Measurements from ENCODE around the gene PLPPR5.

PLPPR5 gene

DNA sequence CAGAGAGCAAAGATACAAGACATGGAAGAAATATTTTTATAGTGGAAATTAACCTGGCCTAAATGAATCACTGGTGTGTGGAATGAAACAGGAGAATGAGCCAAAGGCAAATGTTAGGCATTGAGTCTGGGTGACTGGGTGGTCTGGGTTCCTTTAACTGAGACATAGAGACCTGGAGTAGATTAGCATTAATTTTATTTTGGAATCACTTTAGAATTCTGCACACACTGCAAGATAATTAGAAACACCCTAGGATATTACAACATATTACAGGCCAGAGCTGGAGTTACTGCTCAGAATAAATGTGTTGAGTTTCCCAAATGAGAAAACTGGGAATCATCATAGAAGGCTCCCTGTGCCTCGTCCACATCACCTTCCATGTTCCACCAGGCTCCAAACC lies 85.5 kb downstream of the PLPPR5 start:
- H3K9me3 ChIP-seq (ENCODE audit: control insufficient read depth, insufficient read depth, low read depth, low read length), result no peaks in the 10 kb centered on the region
- H3K4me1 ChIP-seq (ENCODE audit: control insufficient read depth, insufficient read depth, low read length), result peaks cover 8% of the 10 kb centered on the region; the same call in 1 of the 2 replicates
- no peaks in the 10 kb centered on the region for H3K36me3 ChIP-seq (ENCODE audit: control insufficient read depth, insufficient read depth, low read length)
- no peak overlapping the region for H3K27ac ChIP-seq (ENCODE audit: low read depth, low read length)
- no peak overlapping the region for H3K9ac ChIP-seq (ENCODE audit: low read length)
- no peak overlapping the region for H3K4me3 ChIP-seq (ENCODE audit: low read depth, low read length)
- H3K27me3 ChIP-seq (ENCODE audit: control insufficient read depth, insufficient read depth, low read length), result no peaks in the 10 kb centered on the region

DNA sequence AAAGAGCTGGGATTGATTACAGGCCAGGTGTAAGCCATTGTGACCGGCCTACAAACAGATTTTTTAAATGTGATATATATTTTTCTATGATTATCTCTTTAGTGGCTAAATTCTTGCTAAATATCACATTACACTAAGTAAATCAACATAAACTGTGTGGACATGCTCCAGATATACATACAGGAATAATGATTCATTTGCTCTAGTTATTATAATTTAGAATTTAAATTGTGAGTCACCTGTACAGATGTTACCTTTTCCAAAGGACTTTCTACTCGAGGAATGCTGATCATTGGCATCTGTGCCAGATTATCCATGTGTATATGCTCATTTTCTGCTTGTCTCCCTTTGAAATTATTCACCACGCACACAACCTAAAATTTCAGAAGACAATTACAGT lies 90.1 kb downstream of the PLPPR5 start:
- Histone ChIP-seq H3K9ac (ENCODE audit: low read length) (no peak overlapping the region), H3K36me3 (ENCODE audit: control insufficient read depth, insufficient read depth, low read length) (no peaks in the 10 kb centered on the region), H3K4me1 (ENCODE audit: control insufficient read depth, insufficient read depth, low read length) (no peaks in the 10 kb centered on the region), H3K27me3 (ENCODE audit: control insufficient read depth, insufficient read depth, low read length) (no peaks in the 10 kb centered on the region), H3K27ac (ENCODE audit: low read depth, low read length) (no peak overlapping the region), H3K9me3 (ENCODE audit: control insufficient read depth, insufficient read depth, low read depth, low read length) (no peaks in the 10 kb centered on the region), H3K4me3 (ENCODE audit: low read depth, low read length) (no peak overlapping the region)

DNA sequence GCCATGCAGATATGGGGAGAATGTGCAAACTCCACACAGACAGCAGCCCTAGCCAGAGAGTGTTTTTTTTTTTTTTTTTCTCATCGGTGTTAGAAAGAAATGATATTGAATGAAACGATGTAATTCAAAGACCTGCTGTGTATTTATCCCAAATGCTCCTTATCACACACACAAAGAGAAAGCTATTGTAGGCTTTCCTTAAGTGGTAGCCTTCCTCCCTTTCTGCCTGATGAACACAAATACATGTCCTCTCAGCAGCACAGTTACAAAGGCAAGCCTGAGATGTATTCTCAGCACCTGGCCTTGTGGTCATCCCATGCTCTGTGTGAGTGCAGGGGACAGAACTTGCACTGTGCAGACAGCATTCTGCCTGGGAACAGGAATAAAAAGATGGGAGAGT lies 93.8 kb downstream of the PLPPR5 start:
- no peak overlapping the region for H3K4me3 ChIP-seq (ENCODE audit: low read depth, low read length)
- no peaks in the 10 kb centered on the region for H3K27me3 ChIP-seq (ENCODE audit: control insufficient read depth, insufficient read depth, low read length)
- no peak overlapping the region for H3K27ac ChIP-seq (ENCODE audit: low read depth, low read length)
- H3K36me3 ChIP-seq (ENCODE audit: control insufficient read depth, insufficient read depth, low read length), result no peaks in the 10 kb centered on the region
- H3K9ac ChIP-seq (ENCODE audit: low read length), result no peak overlapping the region
- no peaks in the 10 kb centered on the region for H3K4me1 ChIP-seq (ENCODE audit: control insufficient read depth, insufficient read depth, low read length)
- no peaks in the 10 kb centered on the region for H3K9me3 ChIP-seq (ENCODE audit: control insufficient read depth, insufficient read depth, low read depth, low read length)

DNA sequence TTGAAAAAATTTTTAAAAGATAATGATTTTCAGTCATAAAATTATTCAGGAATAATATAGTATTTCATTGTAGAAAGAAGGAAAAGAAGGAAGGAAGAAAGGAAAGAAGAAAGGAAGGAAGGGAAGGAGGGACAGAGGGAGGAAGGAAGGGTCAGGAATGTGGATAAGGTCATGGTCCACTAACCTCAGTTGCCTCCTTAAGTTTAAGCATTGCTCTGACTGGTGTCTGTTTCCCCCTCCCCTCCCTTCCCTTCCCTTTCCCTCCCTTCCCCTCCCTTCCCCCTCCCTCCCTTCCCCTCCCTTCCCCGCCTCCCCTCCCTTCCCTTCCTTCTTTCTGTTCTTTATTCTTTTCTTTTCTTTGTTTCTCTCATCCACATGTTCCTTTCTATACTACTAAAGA lies 95.7 kb downstream of the PLPPR5 start:
- no peak overlapping the region for H3K4me3 ChIP-seq (ENCODE audit: low read depth, low read length)
- H3K4me1 ChIP-seq (ENCODE audit: control insufficient read depth, insufficient read depth, low read length), result no peaks in the 10 kb centered on the region
- H3K9ac ChIP-seq (ENCODE audit: low read length), result no peak overlapping the region
- no peak overlapping the region for H3K27ac ChIP-seq (ENCODE audit: low read depth, low read length)
- no peaks in the 10 kb centered on the region for H3K9me3 ChIP-seq (ENCODE audit: control insufficient read depth, insufficient read depth, low read depth, low read length)
- no peaks in the 10 kb centered on the region for H3K27me3 ChIP-seq (ENCODE audit: control insufficient read depth, insufficient read depth, low read length)
- no peaks in the 10 kb centered on the region for H3K36me3 ChIP-seq (ENCODE audit: control insufficient read depth, insufficient read depth, low read length)

DNA sequence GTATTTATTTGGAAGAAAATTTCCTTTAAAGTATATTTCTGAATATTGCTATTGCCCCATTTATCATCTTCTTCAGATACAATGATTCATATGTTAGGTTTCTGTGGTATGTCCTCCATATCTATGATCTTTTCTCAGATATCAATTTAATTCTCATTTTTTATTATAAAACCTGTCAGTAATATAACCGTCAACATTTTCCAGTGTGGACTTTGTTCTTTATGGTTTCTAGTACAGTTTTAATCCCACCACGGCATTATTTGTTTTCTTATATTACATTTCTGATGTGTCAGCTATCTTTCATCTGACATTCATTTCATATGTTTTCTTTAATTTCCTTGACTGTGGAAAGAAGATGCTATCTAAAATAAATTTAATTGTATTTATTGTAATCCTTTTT lies 97.9 kb downstream of the PLPPR5 start:
- H3K4me1 ChIP-seq (ENCODE audit: control insufficient read depth, insufficient read depth, low read length), result no peaks in the 10 kb centered on the region
- H3K9me3 ChIP-seq (ENCODE audit: control insufficient read depth, insufficient read depth, low read depth, low read length), result no peaks in the 10 kb centered on the region
- no peaks in the 10 kb centered on the region for H3K27me3 ChIP-seq (ENCODE audit: control insufficient read depth, insufficient read depth, low read length)
- H3K9ac ChIP-seq (ENCODE audit: low read length), result no peak overlapping the region
- no peak overlapping the region for H3K4me3 ChIP-seq (ENCODE audit: low read depth, low read length)
- no peaks in the 10 kb centered on the region for H3K36me3 ChIP-seq (ENCODE audit: control insufficient read depth, insufficient read depth, low read length)
- no peak overlapping the region for H3K27ac ChIP-seq (ENCODE audit: low read depth, low read length)

DNA sequence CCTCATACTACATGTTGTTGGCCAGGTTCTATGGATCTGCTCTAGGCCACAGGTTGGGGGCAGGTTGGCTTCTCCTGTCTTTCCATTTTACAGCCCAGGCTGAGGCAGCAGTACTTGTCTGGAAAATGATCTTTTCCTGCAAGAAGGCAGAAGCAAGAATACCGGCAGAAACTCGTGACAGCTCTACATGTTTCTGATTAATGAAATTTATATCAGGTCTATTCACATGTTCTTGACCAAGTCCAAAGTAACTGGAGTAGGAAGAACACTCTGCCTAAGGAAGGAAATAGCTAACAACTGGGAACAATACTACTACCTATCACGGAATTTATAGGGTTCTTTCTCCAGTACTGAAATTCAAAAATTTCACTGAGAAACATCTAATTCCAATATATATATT lies 98.3 kb downstream of the PLPPR5 start:
- H3K27ac ChIP-seq (ENCODE audit: low read depth, low read length), result no peak overlapping the region
- H3K9me3 ChIP-seq (ENCODE audit: control insufficient read depth, insufficient read depth, low read depth, low read length), result no peaks in the 10 kb centered on the region
- no peak overlapping the region for H3K4me3 ChIP-seq (ENCODE audit: low read depth, low read length)
- H3K27me3 ChIP-seq (ENCODE audit: control insufficient read depth, insufficient read depth, low read length), result no peaks in the 10 kb centered on the region
- H3K4me1 ChIP-seq (ENCODE audit: control insufficient read depth, insufficient read depth, low read length), result no peaks in the 10 kb centered on the region
- no peaks in the 10 kb centered on the region for H3K36me3 ChIP-seq (ENCODE audit: control insufficient read depth, insufficient read depth, low read length)
- no peak overlapping the region for H3K9ac ChIP-seq (ENCODE audit: low read length)

DNA sequence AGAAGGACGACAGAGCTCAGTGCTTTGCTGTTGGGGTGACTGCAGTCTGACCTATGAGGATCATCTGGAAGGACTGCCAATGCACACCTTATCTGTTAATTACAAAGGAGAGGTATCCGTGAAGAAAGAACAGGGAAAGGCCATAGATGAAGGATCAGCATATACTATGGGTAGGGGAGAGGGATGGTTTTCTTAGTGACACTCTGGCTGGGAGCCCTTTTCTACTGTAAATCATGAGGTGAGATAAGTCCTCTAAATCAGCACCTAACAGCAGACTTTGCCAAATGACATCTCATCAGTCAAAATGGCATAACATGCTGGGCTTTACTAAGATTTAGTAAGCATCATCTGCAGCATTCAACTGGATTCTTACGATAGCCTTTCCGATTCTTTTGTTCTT lies 100.0 kb downstream of the PLPPR5 start:
- H3K36me3 ChIP-seq (ENCODE audit: control insufficient read depth, insufficient read depth, low read length), result no peaks in the 10 kb centered on the region
- H3K27ac ChIP-seq (ENCODE audit: low read depth, low read length), result no peak overlapping the region
- no peaks in the 10 kb centered on the region for H3K27me3 ChIP-seq (ENCODE audit: control insufficient read depth, insufficient read depth, low read length)
- H3K4me1 ChIP-seq (ENCODE audit: control insufficient read depth, insufficient read depth, low read length), result no peaks in the 10 kb centered on the region
- H3K9ac ChIP-seq (ENCODE audit: low read length), result no peak overlapping the region
- H3K9me3 ChIP-seq (ENCODE audit: control insufficient read depth, insufficient read depth, low read depth, low read length), result no peaks in the 10 kb centered on the region
- H3K4me3 ChIP-seq (ENCODE audit: low read depth, low read length), result no peak overlapping the region

DNA sequence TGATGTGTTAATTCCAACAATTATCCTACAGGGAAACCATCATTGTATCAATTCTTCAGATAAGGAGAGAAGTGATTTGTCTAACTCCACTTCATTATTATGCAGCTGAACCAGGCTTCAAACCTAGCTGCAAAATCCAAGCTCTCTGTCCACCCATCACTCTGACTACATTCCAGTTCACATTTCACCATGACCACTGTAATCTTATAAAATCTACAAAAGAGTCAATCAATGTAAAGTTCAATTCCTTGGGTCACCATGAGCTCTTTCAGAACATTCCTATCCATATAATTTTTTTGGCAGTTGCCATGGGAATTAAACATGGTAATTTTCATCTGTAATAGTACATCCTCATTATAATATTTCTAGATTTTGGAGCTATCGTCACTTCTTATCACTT lies 100.9 kb downstream of the PLPPR5 start:
- no peaks in the 10 kb centered on the region for H3K27me3 ChIP-seq (ENCODE audit: control insufficient read depth, insufficient read depth, low read length)
- no peaks in the 10 kb centered on the region for H3K4me1 ChIP-seq (ENCODE audit: control insufficient read depth, insufficient read depth, low read length)
- no peak overlapping the region for H3K4me3 ChIP-seq (ENCODE audit: low read depth, low read length)
- H3K36me3 ChIP-seq (ENCODE audit: control insufficient read depth, insufficient read depth, low read length), result no peaks in the 10 kb centered on the region
- no peak overlapping the region for H3K9ac ChIP-seq (ENCODE audit: low read length)
- H3K27ac ChIP-seq (ENCODE audit: low read depth, low read length), result no peak overlapping the region
- H3K9me3 ChIP-seq (ENCODE audit: control insufficient read depth, insufficient read depth, low read depth, low read length), result no peaks in the 10 kb centered on the region

DNA sequence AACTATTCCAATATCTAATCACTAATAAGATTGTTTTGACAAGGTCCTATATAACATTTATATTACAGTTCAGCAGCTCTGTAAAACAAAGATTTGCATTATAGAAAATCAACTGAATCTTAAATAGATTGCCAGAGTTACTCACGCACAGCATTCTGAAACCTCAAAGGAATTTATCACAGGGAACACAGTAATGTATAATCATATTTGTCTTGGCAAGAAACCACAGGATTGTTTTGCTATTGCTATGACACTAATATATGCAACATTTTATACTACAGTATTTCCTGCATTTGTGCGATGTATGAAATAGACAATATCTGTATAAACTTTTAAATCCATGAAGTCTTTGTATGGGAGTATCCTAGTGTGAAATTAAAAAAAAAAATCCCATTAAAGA lies 101.4 kb downstream of the PLPPR5 start:
- Histone ChIP-seq H3K27me3 (ENCODE audit: control insufficient read depth, insufficient read depth, low read length) (no peaks in the 10 kb centered on the region), H3K27ac (ENCODE audit: low read depth, low read length) (no peak overlapping the region), H3K4me1 (ENCODE audit: control insufficient read depth, insufficient read depth, low read length) (no peaks in the 10 kb centered on the region), H3K9ac (ENCODE audit: low read length) (no peak overlapping the region), H3K4me3 (ENCODE audit: low read depth, low read length) (no peak overlapping the region), H3K9me3 (ENCODE audit: control insufficient read depth, insufficient read depth, low read depth, low read length) (no peaks in the 10 kb centered on the region), H3K36me3 (ENCODE audit: control insufficient read depth, insufficient read depth, low read length) (no peaks in the 10 kb centered on the region)

DNA sequence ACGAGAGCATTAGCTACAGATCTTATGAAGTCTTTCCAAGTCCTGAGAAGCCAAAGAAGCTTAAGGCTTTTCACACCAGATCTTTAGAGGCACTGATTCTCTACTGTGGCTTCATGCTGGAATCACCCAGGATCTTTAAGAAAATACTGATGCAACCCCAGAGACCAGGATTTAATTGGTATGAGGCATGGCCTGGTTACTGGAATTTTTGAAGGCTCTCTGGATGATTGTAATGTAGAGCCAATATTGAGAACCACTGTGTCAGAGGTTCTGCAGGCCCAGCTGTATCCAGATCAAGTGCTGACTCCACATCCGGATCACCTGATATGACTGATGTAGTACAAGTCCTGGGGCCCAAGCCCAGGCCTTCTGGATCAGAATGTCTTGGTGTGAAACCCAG lies 105.7 kb downstream of the PLPPR5 start:
- H3K9ac ChIP-seq (ENCODE audit: low read length), result no peak overlapping the region
- H3K27ac ChIP-seq (ENCODE audit: low read depth, low read length), result no peak overlapping the region
- H3K4me1 ChIP-seq (ENCODE audit: control insufficient read depth, insufficient read depth, low read length), result no peaks in the 10 kb centered on the region
- no peaks in the 10 kb centered on the region for H3K36me3 ChIP-seq (ENCODE audit: control insufficient read depth, insufficient read depth, low read length)
- H3K9me3 ChIP-seq (ENCODE audit: control insufficient read depth, insufficient read depth, low read depth, low read length), result no peaks in the 10 kb centered on the region
- H3K4me3 ChIP-seq (ENCODE audit: low read depth, low read length), result no peak overlapping the region
- no peaks in the 10 kb centered on the region for H3K27me3 ChIP-seq (ENCODE audit: control insufficient read depth, insufficient read depth, low read length)

DNA sequence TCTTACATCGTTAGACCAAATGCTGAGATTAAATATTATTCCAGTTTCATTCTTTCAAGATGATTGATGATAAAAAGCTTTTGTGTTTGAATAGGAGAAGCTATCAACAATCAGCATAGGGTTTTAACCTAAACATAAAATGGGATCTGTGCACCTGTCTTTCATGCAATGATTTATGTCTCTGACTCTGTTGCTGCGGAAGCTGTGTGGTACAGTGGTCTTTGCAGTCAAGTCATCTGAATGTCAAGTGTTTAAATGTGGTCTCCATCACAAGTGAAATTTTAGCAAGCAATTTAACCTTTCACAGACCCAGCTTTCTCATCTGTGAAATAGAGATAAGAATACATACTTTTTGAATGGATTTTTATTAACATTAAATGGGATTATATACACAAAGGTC lies 107.2 kb downstream of the PLPPR5 start:
- Histone ChIP-seq H3K4me3 (ENCODE audit: low read depth, low read length) (no peak overlapping the region), H3K27ac (ENCODE audit: low read depth, low read length) (no peak overlapping the region), H3K36me3 (ENCODE audit: control insufficient read depth, insufficient read depth, low read length) (no peaks in the 10 kb centered on the region), H3K4me1 (ENCODE audit: control insufficient read depth, insufficient read depth, low read length) (no peaks in the 10 kb centered on the region), H3K27me3 (ENCODE audit: control insufficient read depth, insufficient read depth, low read length) (no peaks in the 10 kb centered on the region), H3K9me3 (ENCODE audit: control insufficient read depth, insufficient read depth, low read depth, low read length) (no peaks in the 10 kb centered on the region), H3K9ac (ENCODE audit: low read length) (no peak overlapping the region)

DNA sequence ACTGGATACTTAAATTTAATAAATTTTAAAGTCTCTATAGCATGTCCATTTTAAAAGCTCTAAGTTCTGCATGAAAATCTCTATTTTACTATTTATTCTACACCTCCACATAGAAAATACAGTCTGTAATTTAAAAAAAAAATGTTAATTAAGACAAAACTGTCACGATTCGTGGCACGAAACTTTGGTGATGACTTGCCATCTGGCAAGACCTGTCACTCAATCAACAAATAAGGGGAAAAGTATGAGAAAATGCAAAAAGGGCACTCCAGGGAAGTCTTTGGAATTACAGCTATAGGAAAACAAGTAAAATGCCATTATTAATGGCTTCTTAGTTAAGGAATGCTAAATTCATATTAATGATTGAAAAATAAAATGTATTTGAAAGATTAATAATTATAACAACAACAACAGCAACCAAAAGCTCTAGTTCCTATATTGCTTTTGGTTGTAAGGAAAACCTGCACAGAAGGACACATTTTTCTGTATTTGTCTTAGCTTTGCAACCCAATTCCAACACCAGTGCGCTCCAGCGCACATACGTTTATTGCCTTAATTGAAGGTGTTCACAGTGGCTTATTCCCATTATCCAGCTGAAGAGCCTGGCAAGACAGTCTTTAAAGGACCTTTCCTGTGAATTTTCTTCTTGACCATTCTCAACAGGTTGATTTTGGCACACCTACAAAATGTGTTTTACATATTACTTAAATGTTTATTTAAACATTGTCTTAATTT lies 107.8 kb downstream of the PLPPR5 start:
- no peak overlapping the region for H3K27ac ChIP-seq (ENCODE audit: low read depth, low read length)
- H3K4me1 ChIP-seq (ENCODE audit: control insufficient read depth, insufficient read depth, low read length), result no peaks in the 10 kb centered on the region
- no peaks in the 10 kb centered on the region for H3K27me3 ChIP-seq (ENCODE audit: control insufficient read depth, insufficient read depth, low read length)
- H3K9ac ChIP-seq (ENCODE audit: low read length), result no peak overlapping the region
- H3K4me3 ChIP-seq (ENCODE audit: low read depth, low read length), result no peak overlapping the region
- H3K9me3 ChIP-seq (ENCODE audit: control insufficient read depth, insufficient read depth, low read depth, low read length), result no peaks in the 10 kb centered on the region
- H3K36me3 ChIP-seq (ENCODE audit: control insufficient read depth, insufficient read depth, low read length), result no peaks in the 10 kb centered on the region

Data from HUES6 (cell line).